H54 (cell line): Measurements from ENCODE around the gene KRTAP4-5.
"Not testable (repeated sequence)": the region's sequence is repeated elsewhere in the genome, so short reads cannot be mapped to it uniquely, and the experiment has no call there.

Source experiments
- DNase-seq: peaks from one replicate; pipeline ENCODE4 v3.0.0; 2011; ENCODE audit warnings: low spot score, mixed read lengths; ENCODE audit not compliant: insufficient read length
- FAIRE-seq: peaks from 3 replicates; lab custom pipeline; 2011; peaks lifted over from hg19 to GRCh38; lab: Jason Lieb, UNC
- POLR2A ChIP-seq: IDR thresholded peaks from 2 replicates; pipeline ENCODE4 v1.6.1; 2011; ENCODE audit warnings: low read depth, mild to moderate bottlenecking, low read length

Gene KRTAP4-5

GRCh38 chr17:41149652-41149985 lies at the start of gene KRTAP4-5:
Gene KRTAP4-5 (minus strand): TSS chr17:41149825. CDS start chr17:41149767, 58 bp downstream.
- DNase-seq (no peak), FAIRE-seq (no peak)
- no peak for TF ChIP-seq POLR2A

- FAIRE-seq (no peak), DNase-seq (no peak)
- TF ChIP-seq POLR2A, result no peak
Measured at GRCh38 chr17:41196068-41196467, 46.4 kb upstream of the KRTAP4-5 start.

GRCh38 chr17:41190328-41190727 lies 40.7 kb upstream of the KRTAP4-5 start:
- DNase-seq (no peak), FAIRE-seq (no peak)
- no peak for TF ChIP-seq POLR2A

- FAIRE-seq, DNase-seq: not testable (repeated sequence)
Measured at GRCh38 chr17:41189837-41190318, 40.3 kb upstream of the KRTAP4-5 start, which contains the start of gene KRTAP9-1. Gene KRTAP9-1 (plus strand): TSS chr17:41189887. CDS start chr17:41189887, 0 bp downstream.

- no peak for TF ChIP-seq POLR2A
- DNase-seq (no peak), FAIRE-seq (no peak)
Measured at GRCh38 chr17:41186872-41187271, 37.2 kb upstream of the KRTAP4-5 start.

- TF ChIP-seq POLR2A, result no peak
- FAIRE-seq (no peak), DNase-seq (no peak)
Measured at GRCh38 chr17:41185001-41185400, 35.4 kb upstream of the KRTAP4-5 start.

- DNase-seq, result no peak
- no peak for TF ChIP-seq POLR2A
- no peak for FAIRE-seq
Measured at GRCh38 chr17:41184480-41184961, 34.9 kb upstream of the KRTAP4-5 start, which contains the start of gene KRTAP4-1. Gene KRTAP4-1 (minus strand): TSS chr17:41184911. CDS start chr17:41184854, 57 bp downstream.

- FAIRE-seq (no peak), DNase-seq (no peak)
- TF ChIP-seq POLR2A, result no peak
Measured at GRCh38 chr17:41178843-41179616, 29.4 kb upstream of the KRTAP4-5 start.

GRCh38 chr17:41178341-41178740 lies 28.7 kb upstream of the KRTAP4-5 start:
- TF ChIP-seq POLR2A, result no peak
- FAIRE-seq (peak; percentile 76), DNase-seq (peak; percentile 20)

GRCh38 chr17:41177727-41178271 lies 28.2 kb upstream of the KRTAP4-5 start, which contains the start of gene KRTAP4-2:
Gene KRTAP4-2 (minus strand): TSS chr17:41178221. CDS start chr17:41178164, 57 bp downstream.
- no peak for TF ChIP-seq POLR2A
- FAIRE-seq (no peak), DNase-seq (no peak)

- DNase-seq (no peak), FAIRE-seq (no peak)
- no peak for TF ChIP-seq POLR2A
Measured at GRCh38 chr17:41176744-41177387, 27.2 kb upstream of the KRTAP4-5 start.

GRCh38 chr17:41171886-41172285 lies 22.3 kb upstream of the KRTAP4-5 start:
- no peak for TF ChIP-seq POLR2A
- no peak for DNase-seq
- FAIRE-seq, result no peak

GRCh38 chr17:41168121-41168520 lies 18.5 kb upstream of the KRTAP4-5 start, which contains the start of gene KRTAP4-3:
Gene KRTAP4-3 (minus strand): TSS chr17:41168221. CDS start chr17:41168172, 49 bp downstream.
- DNase-seq (no peak), FAIRE-seq (peak; percentile 20)
- TF ChIP-seq POLR2A, result no peak

GRCh38 chr17:41167561-41167960 lies 17.9 kb upstream of the KRTAP4-5 start:
- DNase-seq, result no peak
- TF ChIP-seq POLR2A, result no peak
- no peak for FAIRE-seq
